HG03442 (cell line): ENCODE measurements around the gene HMHB1.
"Not testable (repeated sequence)": the region's sequence is repeated elsewhere in the genome, so short reads cannot be mapped to it uniquely, and the experiment has no call there.

ENCODE experiments used
- ATAC-seq: cut with Tn5 transposase; IDR thresholded peaks from one replicate; pipeline ENCODE4 v1.9.1; 2021; ENCODE audit warnings: mild to moderate bottlenecking, moderate library complexity; ENCODE audit not compliant: unreplicated experiment

HMHB1 gene

GRCh38 chr5:143801252-143801939 lies 10.6 kb upstream of the HMHB1 start:
- no peak for ATAC-seq

- no peak for ATAC-seq
Observed at GRCh38 chr5:143805861-143806260, 6.1 kb upstream of the HMHB1 start.

GRCh38 chr5:143806579-143806978 lies 5.4 kb upstream of the HMHB1 start:
- ATAC-seq: peak; percentile 53

DNA sequence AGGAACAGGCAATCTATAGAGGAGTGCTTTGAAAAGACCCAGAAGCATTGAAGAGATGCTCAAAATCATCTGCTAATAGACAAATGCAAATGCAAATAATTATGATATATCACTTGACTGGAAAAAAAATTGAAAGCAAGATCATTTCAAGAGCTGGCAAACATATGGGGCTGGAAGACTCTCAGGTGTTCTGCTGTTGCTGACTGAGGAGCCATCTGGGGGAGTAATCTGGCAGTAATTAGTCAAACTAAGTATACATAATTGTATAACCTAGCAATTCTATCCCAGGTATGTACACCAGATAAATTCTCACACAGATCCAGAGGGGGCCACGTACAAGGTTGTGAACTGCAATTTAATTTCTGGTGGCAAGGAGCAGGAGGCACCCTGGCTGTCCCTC lies 4.6 kb upstream of the HMHB1 start:
- no peak for ATAC-seq

DNA sequence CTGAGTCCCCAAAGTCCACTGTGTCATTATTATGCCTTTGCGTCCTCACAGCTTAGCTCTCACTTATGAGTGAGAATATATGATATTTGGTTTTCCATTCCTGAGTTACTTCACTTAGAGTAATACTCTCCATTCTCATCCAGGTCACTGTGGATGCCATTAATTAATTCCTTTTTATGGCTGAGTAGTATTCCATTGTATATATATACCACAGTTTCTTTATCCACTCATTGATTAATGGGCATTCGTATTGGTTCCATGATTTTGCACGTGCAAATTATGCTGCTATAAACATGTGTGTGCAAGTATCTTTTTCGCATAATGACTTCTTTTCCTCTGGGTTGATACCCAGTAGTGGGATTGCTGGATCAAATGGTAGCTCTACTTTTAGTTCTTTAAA lies 4.4 kb downstream of the HMHB1 start:
- ATAC-seq: not testable (repeated sequence)

- no peak for ATAC-seq
Observed at GRCh38 chr5:143819716-143820115, 7.8 kb downstream of the HMHB1 start.

GRCh38 chr5:143820451-143820850 lies 8.5 kb downstream of the HMHB1 start:
- no peak for ATAC-seq

DNA sequence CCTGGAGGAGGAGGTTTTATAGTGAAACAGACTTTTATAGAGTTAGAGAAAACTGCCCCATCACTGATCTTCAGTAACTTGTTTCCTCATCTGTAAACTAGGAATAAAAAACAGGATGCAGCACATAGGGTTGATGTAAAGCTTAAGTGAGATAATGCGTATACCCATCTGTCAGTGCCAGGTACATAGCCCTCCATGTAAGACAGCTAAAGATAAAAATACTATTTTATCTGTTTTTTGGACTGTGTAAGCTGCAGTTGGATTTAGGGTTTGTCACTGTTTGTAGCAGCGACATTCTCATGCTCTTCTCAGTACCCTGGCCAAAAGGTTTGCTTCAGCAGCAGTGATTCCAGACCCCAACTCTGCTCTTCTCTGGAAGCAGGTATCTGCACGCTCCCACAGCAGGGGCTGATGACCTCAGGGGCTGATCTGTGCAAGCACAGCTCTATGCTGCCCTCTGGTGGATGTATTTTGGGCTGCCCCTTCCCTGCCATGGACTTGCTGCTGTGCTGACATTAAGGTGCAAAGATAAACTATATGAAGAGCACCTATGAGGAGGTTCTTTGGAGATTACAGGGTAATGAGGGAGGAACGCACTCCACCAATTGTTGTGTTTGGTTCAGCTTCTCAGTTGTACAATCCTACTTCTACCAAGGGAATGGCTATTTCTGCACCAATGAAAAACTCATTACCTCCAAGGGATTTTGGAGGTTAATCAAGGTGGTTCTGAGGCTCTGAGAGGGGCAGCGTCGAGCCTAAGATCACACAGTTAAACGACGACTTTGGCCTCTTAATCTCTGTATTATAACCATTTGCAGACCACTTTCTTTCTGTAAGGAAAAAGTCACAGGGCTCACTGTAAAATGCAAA lies 13.1 kb downstream of the HMHB1 start:
- no peak for ATAC-seq

DNA sequence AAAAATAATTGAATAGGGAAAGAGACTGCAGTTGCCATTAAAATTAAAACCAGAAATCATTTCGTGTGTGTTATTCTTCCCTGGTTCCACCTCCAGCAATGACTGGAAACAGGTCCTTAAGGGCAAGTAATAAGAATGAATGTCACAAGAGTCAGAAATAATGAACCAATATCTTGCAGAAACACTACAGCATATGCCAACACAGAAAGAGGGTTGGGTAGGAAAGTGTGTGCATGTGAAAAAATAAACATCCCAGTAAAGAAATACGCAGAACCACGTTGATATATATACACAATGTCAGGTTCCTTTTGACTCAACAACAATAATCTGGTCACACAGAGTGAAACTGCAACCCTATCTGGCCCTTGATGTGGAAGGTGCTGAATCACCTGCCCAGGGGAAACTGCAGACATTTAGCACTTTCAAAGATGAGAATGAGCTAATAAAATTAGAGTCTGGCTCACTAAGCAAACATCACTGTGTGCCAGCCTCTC lies 15.0 kb downstream of the HMHB1 start:
- ATAC-seq: peak; percentile 97

- peak; percentile 27 for ATAC-seq
Observed at GRCh38 chr5:143828710-143829109, 16.7 kb downstream of the HMHB1 start.

DNA sequence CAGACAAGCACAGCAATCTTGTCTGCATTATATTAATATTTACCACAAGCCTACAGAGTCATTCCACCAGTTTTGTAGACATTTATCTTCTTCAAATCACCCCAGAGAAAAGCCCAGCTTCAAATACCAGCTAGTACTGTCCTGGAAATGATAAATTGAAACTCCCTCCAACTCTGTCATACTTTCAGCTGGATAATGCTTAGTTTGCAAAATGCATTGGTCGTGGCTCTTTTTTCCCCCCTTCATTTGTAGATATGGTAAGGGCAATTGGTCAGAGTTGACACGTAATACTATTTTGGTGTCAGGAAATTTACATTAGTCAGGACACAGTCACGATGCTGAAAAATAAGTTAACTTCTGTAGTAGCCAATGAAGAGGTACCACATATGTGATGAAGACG lies 21.2 kb downstream of the HMHB1 start:
- ATAC-seq: no peak

DNA sequence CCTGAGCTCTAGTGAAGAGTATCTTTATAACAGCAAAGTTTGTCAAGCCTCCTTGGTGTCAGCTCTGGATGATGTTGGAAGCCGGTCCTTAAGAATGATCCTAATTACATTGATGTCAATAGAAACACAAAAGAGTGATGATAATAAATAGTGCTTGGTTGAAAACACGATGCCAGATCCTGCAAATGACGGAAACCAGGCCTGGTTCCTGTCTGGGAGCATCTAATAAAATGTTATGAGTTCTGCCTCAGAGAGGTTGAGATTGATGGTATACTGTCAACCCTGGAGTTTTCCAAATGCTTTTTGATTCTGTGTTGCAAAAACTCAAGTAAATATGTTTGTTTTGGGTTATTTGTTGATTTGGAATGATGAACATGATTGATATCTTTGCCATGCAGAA lies 23.3 kb downstream of the HMHB1 start:
- no peak for ATAC-seq

DNA sequence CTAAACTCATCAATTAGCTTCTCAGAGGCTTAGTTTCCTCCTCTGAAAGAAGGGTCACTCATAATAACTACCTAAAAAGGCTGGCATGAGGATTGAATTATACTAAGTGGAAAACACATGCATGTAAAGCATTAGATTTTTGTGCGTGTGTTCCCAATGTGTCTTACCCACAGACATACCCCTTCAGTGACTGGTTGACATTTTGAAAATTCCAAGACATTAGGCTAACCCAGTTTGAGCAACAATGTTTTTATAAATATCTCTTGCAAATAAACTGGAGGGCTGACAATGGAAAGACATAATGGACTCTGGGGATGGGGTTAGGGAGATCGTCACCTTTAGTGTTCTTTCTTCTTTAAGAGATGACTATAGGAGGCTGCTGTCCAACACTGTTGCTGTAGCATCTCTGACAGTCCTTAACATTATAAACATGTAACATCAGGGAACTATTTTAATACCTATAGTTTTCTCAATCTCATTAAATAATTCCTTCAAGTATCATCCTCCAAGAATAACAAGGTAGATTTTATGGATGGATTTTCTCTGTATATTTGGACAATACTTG lies 24.3 kb downstream of the HMHB1 start:
- ATAC-seq: no peak

DNA sequence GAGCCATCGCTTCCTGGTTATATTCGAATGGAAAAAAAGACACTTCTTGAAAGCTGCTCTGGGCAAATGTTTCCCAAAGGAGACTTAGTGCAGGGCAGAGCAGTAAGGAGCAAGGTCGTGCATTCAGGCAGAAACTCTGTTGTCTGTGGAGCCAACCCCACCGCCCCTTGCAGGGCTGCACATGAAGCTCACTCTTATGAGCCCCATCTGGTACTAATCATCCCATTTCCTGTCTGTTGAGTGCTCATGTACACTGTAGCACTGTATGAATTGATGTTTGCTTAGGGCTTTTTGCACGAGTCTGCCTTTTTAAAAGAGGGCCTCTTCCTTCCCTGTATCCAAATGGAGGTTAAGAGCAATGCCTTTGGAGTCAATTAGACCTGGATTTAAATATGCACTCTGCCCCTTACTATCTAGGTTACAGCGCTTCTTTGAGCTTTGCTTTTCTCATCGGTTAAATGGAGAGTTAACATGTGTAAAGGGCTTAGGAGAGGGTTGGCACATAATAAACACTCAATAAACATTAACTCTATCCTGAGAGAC lies 25.4 kb downstream of the HMHB1 start:
- ATAC-seq: no peak

DNA sequence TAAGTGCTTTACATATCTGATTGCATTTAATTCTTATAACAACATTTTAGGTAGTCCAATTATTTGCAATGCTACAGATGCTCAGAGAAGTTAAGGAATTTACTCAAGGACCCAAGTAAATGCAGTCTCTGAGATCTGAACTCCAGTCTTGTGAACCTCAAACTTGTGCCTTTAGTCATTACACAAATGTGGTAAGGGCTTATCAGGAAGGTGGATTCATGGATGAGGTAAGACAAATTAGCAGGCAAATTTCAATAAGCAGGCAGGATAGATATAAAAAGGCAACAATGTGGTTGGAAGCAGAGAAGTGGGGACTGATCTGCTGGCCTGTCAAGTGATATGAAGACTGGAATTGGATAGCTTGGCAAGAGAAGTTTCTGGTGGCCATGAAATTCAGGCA lies 29.5 kb downstream of the HMHB1 start:
- ATAC-seq: no peak

GRCh38 chr5:143842920-143843319 lies 31.0 kb downstream of the HMHB1 start:
- no peak for ATAC-seq

DNA sequence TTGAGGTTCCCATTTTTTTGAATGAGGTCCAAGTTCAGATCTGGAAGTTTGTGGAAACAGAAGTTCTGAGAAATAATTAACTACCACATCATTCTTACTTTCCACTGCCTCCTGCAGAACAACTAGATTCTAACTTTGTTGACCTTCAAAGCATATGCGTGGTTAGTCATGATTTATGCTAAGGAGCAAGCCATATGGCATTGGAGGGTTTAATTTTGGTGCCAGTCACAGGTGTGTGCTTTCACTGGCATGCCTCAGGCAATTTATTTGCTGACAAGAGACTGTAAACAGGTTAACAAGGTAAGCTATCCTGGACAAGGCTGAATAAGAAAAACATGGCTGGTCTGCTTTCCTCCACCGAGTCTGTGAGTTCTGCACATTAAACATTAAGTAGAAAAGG lies 31.5 kb downstream of the HMHB1 start:
- ATAC-seq: no peak

GRCh38 chr5:143850050-143850683 lies 38.2 kb downstream of the HMHB1 start:
- peak; percentile 93 for ATAC-seq

GRCh38 chr5:143851383-143851782 lies 39.4 kb downstream of the HMHB1 start:
- ATAC-seq: no peak

- no peak for ATAC-seq
Observed at GRCh38 chr5:143860211-143860610, 48.2 kb downstream of the HMHB1 start.

GRCh38 chr5:143862271-143862670 lies 50.3 kb downstream of the HMHB1 start:
- ATAC-seq: no peak
